GM18517 (cell line): Measurements from ENCODE around the gene PGA3.
"Not testable (repeated sequence)": the region's sequence is repeated elsewhere in the genome, so short reads cannot be mapped to it uniquely, and the experiment has no call there.

ENCODE experiments used
- ATAC-seq: cut with Tn5 transposase; IDR thresholded peaks from one replicate; pipeline ENCODE4 v1.9.1; 2021; ENCODE audit warnings: mild to moderate bottlenecking, moderate library complexity; ENCODE audit not compliant: unreplicated experiment

PGA3 gene

DNA sequence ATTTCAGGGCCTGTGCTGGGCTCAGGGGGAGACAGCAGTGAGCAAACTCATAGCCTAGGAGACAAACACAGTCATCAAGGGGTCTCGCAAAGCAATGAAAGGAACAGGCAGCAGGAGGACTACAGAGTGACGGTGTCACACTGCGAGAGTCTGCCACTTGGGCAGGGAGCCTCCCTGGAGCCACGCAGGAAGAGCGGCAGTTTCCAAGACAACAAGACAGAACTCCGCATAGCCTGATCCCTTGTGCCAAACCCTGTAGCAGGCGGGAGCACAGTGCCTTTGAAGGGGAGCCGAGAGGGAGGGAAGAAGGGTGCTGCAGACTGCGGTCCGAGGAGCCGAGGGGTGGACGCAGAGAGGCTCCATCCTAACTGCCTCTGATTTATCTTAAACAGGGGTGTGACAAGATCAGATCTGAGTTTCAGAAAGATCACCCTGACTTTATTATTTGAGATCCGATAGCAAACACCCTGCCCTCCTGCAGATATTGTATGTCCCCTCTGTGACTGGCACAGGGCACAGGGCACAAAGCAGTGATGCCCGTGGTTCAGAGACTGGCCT lies 1.3 kb downstream of the PGA3 start:
- not testable (repeated sequence) for ATAC-seq

DNA sequence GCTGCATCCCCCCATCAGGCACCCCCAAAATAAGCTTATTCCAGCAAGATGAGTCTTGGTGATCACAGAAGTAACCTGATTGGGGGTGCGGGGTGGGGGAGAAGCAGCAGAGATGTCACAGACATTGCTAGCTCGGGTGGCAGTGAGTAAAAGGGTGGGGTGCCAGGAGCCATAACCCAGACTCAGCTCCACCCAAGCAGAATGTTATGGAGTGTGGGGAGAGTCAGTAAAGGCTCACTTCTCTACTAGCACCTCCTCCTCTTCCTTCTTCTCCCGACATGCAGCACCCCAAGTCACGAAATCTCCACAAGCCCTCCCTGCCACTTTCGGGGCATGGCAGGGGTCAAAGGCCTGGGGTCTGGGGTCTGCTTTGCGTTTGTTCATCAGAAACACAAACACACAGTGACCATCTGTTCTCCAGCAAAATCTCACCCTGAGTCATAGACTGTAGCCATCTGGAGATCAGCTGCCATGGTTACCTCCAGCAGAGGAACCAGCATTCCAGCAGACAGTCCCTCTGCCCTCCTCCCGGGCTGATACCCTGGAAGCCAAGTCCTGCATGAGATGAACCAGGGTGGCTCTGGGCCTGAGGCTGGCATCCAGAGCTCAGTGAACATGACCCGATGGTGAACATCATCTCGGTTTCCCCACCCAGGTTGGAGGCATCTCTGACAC lies 4.5 kb downstream of the PGA3 start:
- not testable (repeated sequence) for ATAC-seq

GRCh38 chr11:61210629-61211028 lies 7.3 kb downstream of the PGA3 start:
- ATAC-seq = not testable (repeated sequence)

DNA sequence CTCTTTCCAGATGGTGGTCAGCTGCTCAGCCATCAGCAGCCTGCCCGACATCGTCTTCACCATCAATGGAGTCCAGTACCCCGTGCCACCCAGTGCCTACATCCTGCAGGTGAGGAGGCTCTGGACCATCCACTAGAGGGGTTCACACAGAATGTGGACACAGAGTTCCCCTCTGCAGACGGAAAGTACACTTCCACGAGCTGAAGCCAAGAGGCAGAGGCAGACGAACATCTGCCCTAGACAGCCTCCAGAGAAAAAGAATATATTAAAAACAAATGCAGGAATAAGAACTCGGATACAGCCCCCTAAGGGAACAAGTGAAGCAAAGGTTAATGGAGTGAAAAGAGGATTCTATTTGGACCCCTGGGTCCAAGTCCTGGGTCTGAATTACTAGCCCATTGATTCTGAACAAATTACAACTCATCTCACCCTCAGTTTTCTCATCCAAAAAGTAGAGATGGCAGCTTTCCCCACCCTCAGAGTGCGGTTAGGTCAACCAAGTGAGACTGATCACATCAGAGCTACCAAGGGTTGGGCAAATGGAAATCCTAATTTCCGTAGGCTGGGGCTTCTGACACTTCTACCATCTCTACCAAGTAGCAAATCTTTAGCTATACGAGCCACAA lies 8.1 kb downstream of the PGA3 start:
- ATAC-seq = not testable (repeated sequence)

- not testable (repeated sequence) for ATAC-seq
Observed at GRCh38 chr11:61212202-61212601, 8.9 kb downstream of the PGA3 start.

GRCh38 chr11:61213711-61214324 lies 10.5 kb downstream of the PGA3 start:
- ATAC-seq = not testable (repeated sequence)

DNA sequence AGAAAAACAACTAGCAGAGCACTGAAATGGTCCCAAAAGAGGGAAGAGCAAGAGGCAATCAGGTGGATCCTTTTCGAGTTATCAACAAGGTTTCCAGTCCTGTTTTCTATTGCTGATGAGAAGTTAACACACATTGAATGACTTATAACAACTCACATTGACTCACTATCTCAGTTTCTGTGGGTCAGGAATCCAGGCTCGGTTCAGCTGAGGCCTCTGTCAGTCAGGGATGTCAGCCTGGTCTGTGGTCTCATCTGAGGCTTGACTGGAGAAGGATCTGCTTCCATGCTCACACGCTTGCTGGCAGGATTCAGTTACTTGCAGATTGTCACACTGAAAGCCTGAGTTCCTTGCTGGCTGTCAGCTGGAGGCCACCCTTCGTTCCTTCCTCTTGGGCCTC lies 15.0 kb downstream of the PGA3 start:
- not testable (repeated sequence) for ATAC-seq

- not testable (repeated sequence) for ATAC-seq
Observed at GRCh38 chr11:61219016-61219415, 15.7 kb downstream of the PGA3 start.

- not testable (repeated sequence) for ATAC-seq
Observed at GRCh38 chr11:61222047-61222446, 18.7 kb downstream of the PGA3 start, which contains the start of gene PGA4. PGA4 (plus strand) TSS chr11:61222347; CDS start chr11:61222401, 54 bp downstream.

DNA sequence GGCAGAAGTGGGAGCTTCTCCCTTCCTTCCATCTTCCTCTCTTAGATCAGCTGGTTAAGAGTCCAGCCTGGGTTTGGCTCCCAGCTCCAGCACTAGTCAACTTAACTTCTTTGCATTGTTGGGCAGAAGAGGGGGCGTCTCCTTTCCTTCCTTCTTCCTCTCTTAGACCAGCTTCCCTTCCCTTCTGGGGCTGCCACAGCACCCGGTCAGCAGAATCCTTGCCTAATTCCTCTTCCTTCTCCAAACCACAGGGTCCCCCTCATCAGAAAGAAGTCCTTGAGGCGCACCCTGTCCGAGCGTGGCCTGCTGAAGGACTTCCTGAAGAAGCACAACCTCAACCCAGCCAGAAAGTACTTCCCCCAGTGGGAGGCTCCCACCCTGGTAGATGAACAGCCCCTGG lies 19.4 kb downstream of the PGA3 start:
- ATAC-seq = not testable (repeated sequence)

DNA sequence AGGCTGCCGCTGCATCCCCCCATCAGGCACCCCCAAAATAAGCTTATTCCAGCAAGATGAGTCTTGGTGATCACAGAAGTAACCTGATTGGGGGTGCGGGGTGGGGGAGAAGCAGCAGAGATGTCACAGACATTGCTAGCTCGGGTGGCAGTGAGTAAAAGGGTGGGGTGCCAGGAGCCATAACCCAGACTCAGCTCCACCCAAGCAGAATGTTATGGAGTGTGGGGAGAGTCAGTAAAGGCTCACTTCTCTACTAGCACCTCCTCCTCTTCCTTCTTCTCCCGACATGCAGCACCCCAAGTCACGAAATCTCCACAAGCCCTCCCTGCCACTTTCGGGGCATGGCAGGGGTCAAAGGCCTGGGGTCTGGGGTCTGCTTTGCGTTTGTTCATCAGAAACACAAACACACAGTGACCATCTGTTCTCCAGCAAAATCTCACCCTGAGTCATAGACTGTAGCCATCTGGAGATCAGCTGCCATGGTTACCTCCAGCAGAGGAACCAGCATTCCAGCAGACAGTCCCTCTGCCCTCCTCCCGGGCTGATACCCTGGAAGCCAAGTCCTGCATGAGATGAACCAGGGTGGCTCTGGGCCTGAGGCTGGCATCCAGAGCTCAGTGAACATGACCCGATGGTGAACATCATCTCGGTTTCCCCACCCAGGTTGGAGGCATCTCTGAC lies 23.3 kb downstream of the PGA3 start:
- ATAC-seq = not testable (repeated sequence)

DNA sequence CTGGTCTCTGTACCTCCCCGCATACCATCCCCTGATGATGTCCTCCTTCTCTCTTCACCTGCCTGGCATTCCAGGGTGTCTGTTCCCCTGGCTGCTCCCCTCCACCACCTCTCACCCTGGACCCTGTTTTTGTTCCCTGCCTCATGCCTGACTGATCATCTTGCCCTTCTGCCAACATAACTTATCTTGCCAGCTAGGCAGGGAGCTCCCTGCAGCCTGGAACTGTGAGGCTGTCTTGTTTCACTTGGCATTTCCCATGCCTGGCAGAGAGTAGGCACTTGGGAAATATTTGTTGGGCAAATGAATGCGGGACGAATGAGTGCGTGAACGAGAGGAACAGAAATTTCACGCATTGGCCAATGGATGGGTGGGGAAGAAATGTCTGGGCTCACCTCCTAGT lies 26.1 kb downstream of the PGA3 start:
- not testable (repeated sequence) for ATAC-seq

- ATAC-seq = not testable (repeated sequence)
Observed at GRCh38 chr11:61231033-61231432, 27.7 kb downstream of the PGA3 start.

GRCh38 chr11:61231585-61231984 lies 28.3 kb downstream of the PGA3 start:
- ATAC-seq = not testable (repeated sequence)

- not testable (repeated sequence) for ATAC-seq
Observed at GRCh38 chr11:61232548-61233145, 29.3 kb downstream of the PGA3 start.

- ATAC-seq = not testable (repeated sequence)
Observed at GRCh38 chr11:61237130-61237529, 33.8 kb downstream of the PGA3 start.

GRCh38 chr11:61240288-61240687 lies 37.0 kb downstream of the PGA3 start:
- ATAC-seq = not testable (repeated sequence)

- ATAC-seq = not testable (repeated sequence)
Observed at GRCh38 chr11:61240875-61241274, 37.6 kb downstream of the PGA3 start, which contains the start of gene PGA5. PGA5 (plus strand) TSS chr11:61241175; CDS start chr11:61241227, 52 bp downstream.

DNA sequence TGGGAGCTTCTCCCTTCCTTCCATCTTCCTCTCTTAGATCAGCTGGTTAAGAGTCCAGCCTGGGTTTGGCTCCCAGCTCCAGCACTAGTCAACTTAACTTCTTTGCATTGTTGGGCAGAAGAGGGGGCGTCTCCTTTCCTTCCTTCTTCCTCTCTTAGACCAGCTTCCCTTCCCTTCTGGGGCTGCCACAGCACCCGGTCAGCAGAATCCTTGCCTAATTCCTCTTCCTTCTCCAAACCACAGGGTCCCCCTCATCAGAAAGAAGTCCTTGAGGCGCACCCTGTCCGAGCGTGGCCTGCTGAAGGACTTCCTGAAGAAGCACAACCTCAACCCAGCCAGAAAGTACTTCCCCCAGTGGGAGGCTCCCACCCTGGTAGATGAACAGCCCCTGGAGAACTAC lies 38.2 kb downstream of the PGA3 start:
- ATAC-seq = not testable (repeated sequence)

DNA sequence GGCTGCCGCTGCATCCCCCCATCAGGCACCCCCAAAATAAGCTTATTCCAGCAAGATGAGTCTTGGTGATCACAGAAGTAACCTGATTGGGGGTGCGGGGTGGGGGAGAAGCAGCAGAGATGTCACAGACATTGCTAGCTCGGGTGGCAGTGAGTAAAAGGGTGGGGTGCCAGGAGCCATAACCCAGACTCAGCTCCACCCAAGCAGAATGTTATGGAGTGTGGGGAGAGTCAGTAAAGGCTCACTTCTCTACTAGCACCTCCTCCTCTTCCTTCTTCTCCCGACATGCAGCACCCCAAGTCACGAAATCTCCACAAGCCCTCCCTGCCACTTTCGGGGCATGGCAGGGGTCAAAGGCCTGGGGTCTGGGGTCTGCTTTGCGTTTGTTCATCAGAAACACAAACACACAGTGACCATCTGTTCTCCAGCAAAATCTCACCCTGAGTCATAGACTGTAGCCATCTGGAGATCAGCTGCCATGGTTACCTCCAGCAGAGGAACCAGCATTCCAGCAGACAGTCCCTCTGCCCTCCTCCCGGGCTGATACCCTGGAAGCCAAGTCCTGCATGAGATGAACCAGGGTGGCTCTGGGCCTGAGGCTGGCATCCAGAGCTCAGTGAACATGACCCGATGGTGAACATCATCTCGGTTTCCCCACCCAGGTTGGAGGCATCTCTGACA lies 42.1 kb downstream of the PGA3 start:
- not testable (repeated sequence) for ATAC-seq
